Measurements from ENCODE around the gene CFAP52. TPM values are rescaled to one million over a fixed set of nuclear protein-coding genes. Genes with fewer than 3 reads are reported as not detected.

The CFAP52 gene
- total and polyA plus RNA-seq, 2 of the 13 experiments (the other 11 are each of a cell fraction or from before 2014, with no cell fraction given) = not detected

DNA sequence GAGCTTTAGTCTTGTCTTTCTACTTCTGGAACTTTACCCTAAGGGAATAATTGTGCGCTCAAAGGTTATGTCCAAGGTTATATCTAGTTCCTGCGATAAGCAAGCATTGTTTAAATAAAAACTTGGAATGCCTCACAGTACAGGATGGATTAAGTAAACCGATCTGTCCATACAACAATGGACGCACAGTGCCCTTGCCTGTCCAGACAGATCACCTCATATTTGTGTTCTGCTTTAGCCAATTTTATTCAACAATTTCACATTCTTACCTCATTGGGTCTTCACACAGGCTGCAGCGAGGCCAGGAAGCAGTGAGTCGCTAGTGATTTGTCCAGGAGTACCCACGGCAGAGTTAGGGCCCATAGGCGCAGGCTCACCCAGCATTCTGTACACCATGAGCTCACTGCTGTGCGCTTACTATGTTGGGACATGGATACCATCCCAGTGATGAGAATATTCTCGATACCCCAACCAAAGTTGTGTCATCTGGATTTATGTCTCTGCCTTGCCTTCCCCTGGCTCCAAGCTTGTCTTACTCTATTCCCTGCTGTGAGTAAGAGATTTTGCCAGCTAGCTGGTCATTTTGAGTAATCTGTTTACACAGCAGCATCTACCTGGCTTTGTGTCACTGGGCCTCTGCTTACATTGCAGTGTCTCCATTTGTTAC is 108.6 kb downstream of the CFAP52 start (continued):
- TF ChIP-seq, protein P1, sequence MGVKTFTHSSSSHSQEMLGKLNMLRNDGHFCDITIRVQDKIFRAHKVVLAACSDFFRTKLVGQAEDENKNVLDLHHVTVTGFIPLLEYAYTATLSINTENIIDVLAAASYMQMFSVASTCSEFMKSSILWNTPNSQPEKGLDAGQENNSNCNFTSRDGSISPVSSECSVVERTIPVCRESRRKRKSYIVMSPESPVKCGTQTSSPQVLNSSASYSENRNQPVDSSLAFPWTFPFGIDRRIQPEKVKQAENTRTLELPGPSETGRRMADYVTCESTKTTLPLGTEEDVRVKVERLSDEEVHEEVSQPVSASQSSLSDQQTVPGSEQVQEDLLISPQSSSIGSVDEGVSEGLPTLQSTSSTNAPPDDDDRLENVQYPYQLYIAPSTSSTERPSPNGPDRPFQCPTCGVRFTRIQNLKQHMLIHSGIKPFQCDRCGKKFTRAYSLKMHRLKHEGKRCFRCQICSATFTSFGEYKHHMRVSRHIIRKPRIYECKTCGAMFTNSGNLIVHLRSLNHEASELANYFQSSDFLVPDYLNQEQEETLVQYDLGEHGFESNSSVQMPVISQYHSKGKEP (CRISPR knock-in tag; IDR thresholded peaks at IDR 0.05) = no peak
- TF ChIP-seq ZNF629 (CRISPR knock-in tag; conservative IDR thresholded peaks at IDR 0.05) = no peak
- TF ChIP-seq, protein P2, sequence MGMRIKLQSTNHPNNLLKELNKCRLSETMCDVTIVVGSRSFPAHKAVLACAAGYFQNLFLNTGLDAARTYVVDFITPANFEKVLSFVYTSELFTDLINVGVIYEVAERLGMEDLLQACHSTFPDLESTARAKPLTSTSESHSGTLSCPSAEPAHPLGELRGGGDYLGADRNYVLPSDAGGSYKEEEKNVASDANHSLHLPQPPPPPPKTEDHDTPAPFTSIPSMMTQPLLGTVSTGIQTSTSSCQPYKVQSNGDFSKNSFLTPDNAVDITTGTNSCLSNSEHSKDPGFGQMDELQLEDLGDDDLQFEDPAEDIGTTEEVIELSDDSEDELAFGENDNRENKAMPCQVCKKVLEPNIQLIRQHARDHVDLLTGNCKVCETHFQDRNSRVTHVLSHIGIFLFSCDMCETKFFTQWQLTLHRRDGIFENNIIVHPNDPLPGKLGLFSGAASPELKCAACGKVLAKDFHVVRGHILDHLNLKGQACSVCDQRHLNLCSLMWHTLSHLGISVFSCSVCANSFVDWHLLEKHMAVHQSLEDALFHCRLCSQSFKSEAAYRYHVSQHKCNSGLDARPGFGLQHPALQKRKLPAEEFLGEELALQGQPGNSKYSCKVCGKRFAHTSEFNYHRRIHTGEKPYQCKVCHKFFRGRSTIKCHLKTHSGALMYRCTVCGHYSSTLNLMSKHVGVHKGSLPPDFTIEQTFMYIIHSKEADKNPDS (CRISPR knock-in tag; IDR thresholded peaks at IDR 0.05) = no peak
- TF ChIP-seq FOXA1 (IDR thresholded peaks at IDR 0.05) = no peak
- peak; percentile 61 for TF ChIP-seq FOXA1 (CRISPR knock-in tag; IDR thresholded peaks at IDR 0.05)
- TF ChIP-seq NR2C2 (CRISPR knock-in tag; IDR thresholded peaks at IDR 0.05; ENCODE audit: borderline replicate concordance) = 0 out of 2 replicates have a peak, but pooled peaks have one; percentile 27
- peak; percentile 80 for TF ChIP-seq BCL6 (CRISPR knock-in tag; IDR thresholded peaks at IDR 0.05)
- TF ChIP-seq, protein P3, sequence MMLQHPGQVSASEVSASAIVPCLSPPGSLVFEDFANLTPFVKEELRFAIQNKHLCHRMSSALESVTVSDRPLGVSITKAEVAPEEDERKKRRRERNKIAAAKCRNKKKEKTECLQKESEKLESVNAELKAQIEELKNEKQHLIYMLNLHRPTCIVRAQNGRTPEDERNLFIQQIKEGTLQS (CRISPR knock-in tag; IDR thresholded peaks at IDR 0.05) = no peak
- TF ChIP-seq FOXJ3 (CRISPR knock-in tag; IDR thresholded peaks at IDR 0.05; ENCODE audit: borderline replicate concordance) = 0 out of 2 replicates have a peak, but pooled peaks have one; percentile 36
- no peak for TF ChIP-seq MIXL1 (CRISPR knock-in tag; IDR thresholded peaks at IDR 0.05)
- TF ChIP-seq RFXAP (CRISPR knock-in tag; IDR thresholded peaks at IDR 0.05; ENCODE audit: borderline replicate concordance) = no peak
- no peak for TF ChIP-seq GZF1 (CRISPR knock-in tag; IDR thresholded peaks at IDR 0.05)
- TF ChIP-seq, protein P4, sequence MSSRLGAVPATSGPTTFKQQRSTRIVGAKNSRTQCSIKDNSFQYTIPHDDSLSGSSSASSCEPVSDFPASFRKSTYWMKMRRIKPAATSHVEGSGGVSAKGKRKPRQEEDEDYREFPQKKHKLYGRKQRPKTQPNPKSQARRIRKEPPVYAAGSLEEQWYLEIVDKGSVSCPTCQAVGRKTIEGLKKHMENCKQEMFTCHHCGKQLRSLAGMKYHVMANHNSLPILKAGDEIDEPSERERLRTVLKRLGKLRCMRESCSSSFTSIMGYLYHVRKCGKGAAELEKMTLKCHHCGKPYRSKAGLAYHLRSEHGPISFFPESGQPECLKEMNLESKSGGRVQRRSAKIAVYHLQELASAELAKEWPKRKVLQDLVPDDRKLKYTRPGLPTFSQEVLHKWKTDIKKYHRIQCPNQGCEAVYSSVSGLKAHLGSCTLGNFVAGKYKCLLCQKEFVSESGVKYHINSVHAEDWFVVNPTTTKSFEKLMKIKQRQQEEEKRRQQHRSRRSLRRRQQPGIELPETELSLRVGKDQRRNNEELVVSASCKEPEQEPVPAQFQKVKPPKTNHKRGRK (CRISPR knock-in tag; IDR thresholded peaks at IDR 0.05) = no peak
- 0 out of 2 replicates have a peak, but pooled peaks have one; percentile 32 for TF ChIP-seq CEBPG (CRISPR knock-in tag; IDR thresholded peaks at IDR 0.05)
- TF ChIP-seq ZNF879 (CRISPR knock-in tag; IDR thresholded peaks at IDR 0.05) = no peak
- no peak for TF ChIP-seq ZBTB20 (CRISPR knock-in tag; IDR thresholded peaks at IDR 0.05; ENCODE audit: borderline replicate concordance, low read depth)
- no peak for TF ChIP-seq TOPORS (CRISPR knock-in tag; IDR thresholded peaks at IDR 0.05)
- no peak for TF ChIP-seq FOSL1 (CRISPR knock-in tag; IDR thresholded peaks at IDR 0.05; ENCODE audit: borderline replicate concordance)
- TF ChIP-seq ZNF747 (CRISPR knock-in tag; IDR thresholded peaks at IDR 0.05; ENCODE audit: borderline replicate concordance) = no peak
- TF ChIP-seq SALL1 (CRISPR knock-in tag; IDR thresholded peaks at IDR 0.05) = peak; percentile 80
- no peak for TF ChIP-seq NCOA1 (CRISPR knock-in tag; IDR thresholded peaks at IDR 0.05)
- TF ChIP-seq SRSF1 (optimal IDR thresholded peaks at IDR 0.05; ENCODE audit: low read depth, low read length) = no peak
- TF ChIP-seq, protein P5, sequence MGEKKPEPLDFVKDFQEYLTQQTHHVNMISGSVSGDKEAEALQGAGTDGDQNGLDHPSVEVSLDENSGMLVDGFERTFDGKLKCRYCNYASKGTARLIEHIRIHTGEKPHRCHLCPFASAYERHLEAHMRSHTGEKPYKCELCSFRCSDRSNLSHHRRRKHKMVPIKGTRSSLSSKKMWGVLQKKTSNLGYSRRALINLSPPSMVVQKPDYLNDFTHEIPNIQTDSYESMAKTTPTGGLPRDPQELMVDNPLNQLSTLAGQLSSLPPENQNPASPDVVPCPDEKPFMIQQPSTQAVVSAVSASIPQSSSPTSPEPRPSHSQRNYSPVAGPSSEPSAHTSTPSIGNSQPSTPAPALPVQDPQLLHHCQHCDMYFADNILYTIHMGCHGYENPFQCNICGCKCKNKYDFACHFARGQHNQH (CRISPR knock-in tag; IDR thresholded peaks at IDR 0.05) = no peak
- no peak for TF ChIP-seq ZNF251 (CRISPR knock-in tag; IDR thresholded peaks at IDR 0.05)
- TF ChIP-seq MTF1 (CRISPR knock-in tag; IDR thresholded peaks at IDR 0.05) = no peak
